Mucosa of descending colon (tissue), 3 donors: ENCODE measurements around the gene ESR2. TPM values are rescaled to one million over a fixed set of nuclear protein-coding genes. Genes with fewer than 3 reads are reported as not detected.

Experiments
- ATAC-seq: fragments of 200-7000 bp; cut with Tn5 transposase; one replicate; pipeline ENCODE4 v1.9.1; 2020; ENCODE audit warnings: mild to moderate bottlenecking, moderate library complexity
- DNase-seq, 3 donors: peaks; one replicate each; pipeline ENCODE4 v3.0.0-alpha.2; 2020
- H3K36me3 ChIP-seq: fragments of 200-600 bp; one replicate; pipeline ENCODE4 v1.8.0; 2021; ENCODE audit warnings: low read depth, mild to moderate bottlenecking
- H3K4me1 ChIP-seq: fragments of 200-600 bp; one replicate; pipeline ENCODE4 v1.8.0; 2021; ENCODE audit warnings: low read depth, mild to moderate bottlenecking
- H3K4me3 ChIP-seq: fragments of 200-600 bp; one replicate; pipeline ENCODE4 v1.8.0; 2021; ENCODE audit warnings: mild to moderate bottlenecking
- H3K9me3 ChIP-seq: fragments of 200-600 bp; one replicate; pipeline ENCODE4 v1.8.0; 2021; ENCODE audit warnings: mild to moderate bottlenecking
- CTCF ChIP-seq: fragments of 200-600 bp; IDR thresholded peaks from one replicate; pipeline ENCODE4 v1.8.0; 2022; ENCODE audit warnings: antibody characterized with exemption, mild to moderate bottlenecking
- intact Hi-C, 2 donors: fragments of 100-400 bp; cut with DNase I in 1 of 2; cut with micrococcal nuclease in 1 of 2; formaldehyde crosslinking; loops; one replicate each; pipeline versions ENCODE4 v1.11.0 to v1.11.1; 2022; cut with DNase I, micrococcal nuclease
- total RNA-seq, 3 donors: library from RNA; stranded (reverse); fragmentation: NEBNext Ultra II Directional in 2 of 3; extraction: Animal tissue kit (Norgen Biotek cat#: 25700) in 2 of 3; gene quantifications; one replicate each; pipeline versions ENCODE4 v1.2.1 to v1.2.4, GENCODE V29; 2021 to 2023
- donor health status: DM: no; HTN: no; CAD: no; lungs with moderate emphysema.
- donor health status: DM: no; HTN: no; CAD: no.
- donor health status: DM: no; HTN: yes; CAD: no.

ESR2 gene
- total RNA-seq, 3 donors from 2014 or later, result 0.32 to 0.60 (median 0.41) TPM

GRCh38 chr14:64220056-64220455 lies 74.1 kb downstream of the ESR2 start:
- no peaks in the 10 kb centered on the region for H3K4me1 ChIP-seq
- H3K36me3 ChIP-seq, result peaks cover 6% of the 10 kb centered on the region
- ATAC-seq (no peak), DNase-seq (no peak)
- TF ChIP-seq CTCF, result no peak
- H3K9me3 ChIP-seq, result no peaks in the 10 kb centered on the region
- intact Hi-C loops, result no loop called here
- H3K4me3 ChIP-seq, result no peak overlapping the region

- intact Hi-C loops, result no loop called here
- Histone ChIP-seq H3K36me3 (peaks cover 9% of the 10 kb centered on the region), H3K9me3 (no peaks in the 10 kb centered on the region), H3K4me1 (no peaks in the 10 kb centered on the region), H3K4me3 (no peak overlapping the region)
- no peak for TF ChIP-seq CTCF
- ATAC-seq, result no peak
- no peak for DNase-seq
Observed at GRCh38 chr14:64218344-64219240, 75.6 kb downstream of the ESR2 start.

- ATAC-seq (no peak), DNase-seq (no peak)
- Histone ChIP-seq H3K4me1 (no peaks in the 10 kb centered on the region), H3K4me3 (no peak overlapping the region), H3K36me3 (peaks cover 9% of the 10 kb centered on the region), H3K9me3 (no peaks in the 10 kb centered on the region)
- no peak for TF ChIP-seq CTCF
- intact Hi-C loops, result no loop called here
Observed at GRCh38 chr14:64217834-64218233, 76.3 kb downstream of the ESR2 start.

- ATAC-seq (peak; percentile 22), DNase-seq (no peak)
- H3K36me3 ChIP-seq, result peaks cover 9% of the 10 kb centered on the region
Observed at GRCh38 chr14:64217308-64217707, 76.9 kb downstream of the ESR2 start.

GRCh38 chr14:64215978-64216377 lies 78.2 kb downstream of the ESR2 start:
- H3K4me3 ChIP-seq, result no peak overlapping the region
- DNase-seq, result no peak
- ATAC-seq, result no peak
- no peaks in the 10 kb centered on the region for H3K9me3 ChIP-seq
- intact Hi-C loops, result no loop called here
- peaks cover 9% of the 10 kb centered on the region for H3K36me3 ChIP-seq
- no peaks in the 10 kb centered on the region for H3K4me1 ChIP-seq
- TF ChIP-seq CTCF, result no peak

More at GRCh38 chr14:64217308-64217707, 76.9 kb downstream of the ESR2 start:
- intact Hi-C loops, result no loop called here
- no peaks in the 10 kb centered on the region for H3K9me3 ChIP-seq
- no peaks in the 10 kb centered on the region for H3K4me1 ChIP-seq
- TF ChIP-seq CTCF, result no peak
- H3K4me3 ChIP-seq, result no peak overlapping the region
